Measurements from ENCODE around the gene KRTAP19-8.

The KRTAP19-8 gene

DNA sequence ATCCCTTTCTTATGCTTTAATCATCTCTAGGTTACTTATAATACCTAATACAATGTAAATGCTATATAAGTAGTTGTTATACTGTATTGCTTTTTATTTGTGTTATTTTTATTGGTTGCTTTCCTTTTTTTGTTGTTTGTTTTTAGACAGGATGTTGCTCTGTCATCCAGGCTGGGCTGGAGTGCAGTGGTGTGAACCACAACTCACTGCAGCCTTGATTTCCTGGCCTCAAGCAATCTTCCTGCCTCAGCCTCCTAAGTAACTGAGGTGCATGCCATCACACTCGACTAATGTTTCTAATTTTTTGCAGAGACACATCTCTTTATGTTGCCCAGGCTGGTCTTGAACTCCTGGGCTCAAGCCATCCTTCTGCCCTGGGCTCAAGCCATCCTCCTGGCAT is 26.9 kb downstream of the KRTAP19-8 start:
- DNase-seq = peak in 1 of 2 donors; percentile 44

DNA sequence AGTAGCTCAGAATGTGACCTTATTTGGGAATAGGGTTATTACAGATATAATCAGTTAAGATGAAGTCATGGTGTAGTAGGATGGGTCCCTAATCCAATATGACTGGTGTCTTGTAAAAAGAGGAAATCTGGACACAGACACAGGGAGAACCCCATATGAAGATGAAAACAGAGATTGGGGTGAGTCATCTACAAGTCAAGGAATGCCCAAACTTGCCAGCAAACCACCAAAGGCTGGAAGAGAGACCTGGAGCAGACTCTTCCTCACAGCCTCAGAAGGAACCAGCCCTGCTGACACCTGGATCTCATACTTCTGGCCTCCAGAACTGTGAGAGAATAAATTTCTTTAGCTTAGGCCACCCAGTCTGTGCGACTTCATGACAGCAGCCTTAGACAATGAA is 29.9 kb downstream of the KRTAP19-8 start:
- DNase-seq = no peak

DNA sequence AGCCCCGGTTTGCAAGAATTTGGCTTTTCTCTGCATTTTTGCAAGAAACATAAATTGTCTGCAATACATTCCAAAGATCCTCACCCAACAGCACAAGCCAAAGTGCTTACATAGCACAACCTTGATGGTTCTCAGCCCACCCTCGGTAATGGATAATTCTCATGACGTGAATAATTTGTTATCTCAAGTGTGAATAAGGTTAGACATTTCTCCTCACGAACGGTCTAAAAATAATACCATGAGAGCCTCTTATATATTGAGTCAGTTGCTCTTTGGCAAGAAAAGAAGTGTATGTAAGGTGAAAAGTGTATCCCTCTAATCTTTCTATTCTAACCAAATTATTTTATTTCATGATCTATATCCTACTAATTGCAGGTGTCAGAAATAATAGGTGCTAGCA is 33.3 kb downstream of the KRTAP19-8 start:
- DNase-seq = no peak

- DNase-seq = no peak
Measured at GRCh38 chr21:31003471-31003870, 34.8 kb downstream of the KRTAP19-8 start.

- no peak for DNase-seq
Measured at GRCh38 chr21:30997541-30997940, 40.7 kb downstream of the KRTAP19-8 start.

DNA sequence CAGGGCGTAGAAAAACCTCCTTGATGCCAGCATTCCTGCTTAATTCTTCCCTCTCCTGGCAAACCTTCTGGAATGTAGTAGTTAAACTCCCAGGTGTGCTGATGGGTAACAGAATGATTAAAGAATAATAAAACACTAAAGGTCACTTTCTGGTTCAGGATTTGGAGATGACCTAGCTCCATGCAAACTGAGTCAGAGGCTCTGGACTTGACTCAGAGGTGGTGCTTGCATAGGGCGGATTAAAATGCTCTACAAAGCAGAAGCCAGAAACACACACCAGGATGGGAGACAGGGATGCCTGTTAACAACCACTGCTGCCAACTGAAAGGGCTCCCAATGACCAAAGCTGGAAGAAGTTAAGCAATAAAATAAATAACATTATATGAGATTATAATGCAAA is 41.5 kb downstream of the KRTAP19-8 start:
- DNase-seq = no peak

DNA sequence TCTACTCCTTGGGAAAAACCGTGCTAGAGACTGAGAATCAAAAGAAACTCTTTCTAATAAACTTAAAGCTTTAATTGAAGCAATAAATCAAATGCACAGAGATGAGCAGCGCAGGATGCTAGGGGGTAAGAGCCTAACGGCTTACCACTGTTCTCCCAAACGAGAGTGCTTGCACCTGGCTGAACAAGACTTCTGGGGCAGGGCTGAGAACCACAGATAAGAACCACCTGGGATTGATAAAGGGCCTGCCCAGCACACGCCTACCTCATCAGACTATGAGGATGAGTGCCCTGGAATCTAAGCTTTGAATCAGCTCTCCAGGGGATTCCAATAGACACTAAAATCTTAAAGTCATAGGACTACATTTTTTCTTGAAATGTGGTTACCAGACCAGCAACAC is 43.3 kb downstream of the KRTAP19-8 start:
- no peak for DNase-seq

DNA sequence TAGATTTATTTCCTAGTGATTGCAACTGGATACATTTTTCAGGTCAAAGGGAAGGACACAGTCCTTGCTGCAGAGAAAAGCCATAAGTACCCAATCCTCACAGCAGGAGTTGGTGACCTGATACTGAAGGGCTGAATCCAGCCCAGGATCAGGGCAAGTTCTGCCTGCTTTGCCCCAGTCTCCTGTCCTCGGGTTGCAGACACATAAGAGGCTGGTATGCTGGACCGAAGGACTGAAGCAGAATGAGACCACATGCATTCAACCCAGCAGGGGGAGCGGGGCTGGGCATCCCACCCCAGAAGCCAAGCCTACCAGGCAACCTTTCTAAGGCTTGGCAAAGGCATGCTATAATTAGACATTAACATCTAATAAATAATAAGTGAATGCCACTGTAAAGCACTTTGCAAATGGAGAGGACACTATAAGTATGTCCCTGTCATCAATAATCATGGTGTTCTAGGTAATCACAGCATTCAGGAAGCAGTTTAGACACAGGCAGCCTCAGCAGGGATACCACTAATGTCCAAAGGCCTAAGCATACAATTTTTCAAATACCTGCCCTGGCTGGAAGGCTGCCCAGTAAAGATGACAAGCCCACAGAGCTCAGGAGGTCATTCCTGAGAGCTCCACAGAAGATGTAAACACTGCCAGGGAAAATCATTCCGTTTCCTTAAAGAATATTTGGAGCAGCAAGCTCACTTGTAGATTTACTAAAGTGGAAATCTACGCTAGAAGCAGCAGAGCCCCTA is 47.6 kb downstream of the KRTAP19-8 start:
- no peak for DNase-seq

DNA sequence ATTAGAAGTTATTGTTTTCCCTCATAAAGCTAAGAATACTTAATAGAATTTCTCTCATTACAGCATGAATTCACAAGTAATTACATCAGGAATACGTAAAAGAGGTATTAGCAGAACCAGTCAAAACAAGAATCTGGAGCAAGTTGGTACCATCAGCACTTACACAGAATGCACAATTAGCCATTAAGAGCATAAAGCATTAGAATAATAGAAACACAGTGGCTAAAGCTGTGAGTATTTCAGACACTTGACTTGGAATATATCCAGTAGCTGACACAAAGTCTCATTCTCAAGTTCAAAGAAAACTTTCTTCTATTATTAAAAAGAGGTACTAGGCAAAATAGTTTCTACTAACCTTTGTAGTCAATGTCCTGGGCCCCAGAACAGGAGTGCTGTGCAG is 49.6 kb downstream of the KRTAP19-8 start:
- no peak for DNase-seq
